HFFc6 (cell line): ENCODE results near the gene POLN. TPM values are rescaled to one million over a fixed set of nuclear protein-coding genes. Genes with fewer than 3 reads are reported as not detected.
"Not testable (repeated sequence)": the region's sequence is repeated elsewhere in the genome, so short reads cannot be mapped to it uniquely, and the experiment has no call there.

Source experiments
- DNase-seq: peaks from one replicate; pipeline ENCODE4 v3.0.0-alpha.2; 2018
- H3K27ac Mint-ChIP-seq: 2 replicates; pipeline ENCODE4 v1.8.0; 2020; ENCODE audit warnings: mild to moderate bottlenecking, mixed read lengths
- H3K27me3 Mint-ChIP-seq: 2 replicates; pipeline ENCODE4 v1.8.0; 2021; ENCODE audit warnings: mild to moderate bottlenecking, moderate library complexity, mixed read lengths; ENCODE audit not compliant: insufficient read depth
- H3K36me3 Mint-ChIP-seq: 2 replicates; pipeline ENCODE4 v1.8.0; 2021; ENCODE audit warnings: low read depth, mixed read lengths
- H3K4me1 Mint-ChIP-seq: 2 replicates; pipeline ENCODE4 v1.8.0; 2020; ENCODE audit warnings: low read depth, mixed read lengths
- H3K4me3 Mint-ChIP-seq: 2 replicates; pipeline ENCODE4 v1.8.0; 2020; ENCODE audit warnings: mild to moderate bottlenecking, moderate library complexity, mixed read lengths
- H3K9me3 Mint-ChIP-seq: 2 replicates; pipeline ENCODE4 v1.8.0; 2020; ENCODE audit warnings: mild to moderate bottlenecking, mixed read lengths
- CTCF ChIP-seq: fragments of 200-600 bp; sonication (generic); IDR thresholded peaks from 2 replicates; pipeline ENCODE4 v1.5.0; 2021; ENCODE audit warnings: antibody characterized with exemption, mild to moderate bottlenecking
- total RNA-seq, 6 experiments: library from RNA; stranded (reverse); fragmentation: NEBNext Ultra II Directional; extraction: Animal tissue kit (Norgen Biotek cat#: 25700); gene quantifications; 2 replicates in 1 of 6; 3 replicates in 5 of 6; pipeline ENCODE4 v1.2.3, GENCODE V29; 2021

The POLN gene
- total RNA-seq, 6 experiments from 2014 or later: 1.5 to 3.4 (median 2.2) TPM

- TF ChIP-seq CTCF: no peak
- Mint-ChIP-seq H3K27ac (no peak overlapping the region), H3K27me3 (peaks cover 20% of the 10 kb centered on the region), H3K9me3 (no peaks in the 10 kb centered on the region), H3K36me3 (no peaks in the 10 kb centered on the region), H3K4me1 (0 out of 2 replicates have a peak, but pooled peaks cover 7% of the 10 kb centered on the region), H3K4me3 (no peak overlapping the region)
- no peak for DNase-seq
Observed at GRCh38 chr4:2276581-2277325, 34.8 kb upstream of the POLN start.

- H3K27ac Mint-ChIP-seq: no peak overlapping the region
- TF ChIP-seq CTCF: no peak
- H3K27me3 Mint-ChIP-seq: peaks cover 18% of the 10 kb centered on the region
- 0 out of 2 replicates have a peak, but pooled peaks cover 7% of the 10 kb centered on the region for H3K4me1 Mint-ChIP-seq
- H3K36me3 Mint-ChIP-seq: no peaks in the 10 kb centered on the region
- no peak overlapping the region for H3K4me3 Mint-ChIP-seq
- DNase-seq: no peak
- no peaks in the 10 kb centered on the region for H3K9me3 Mint-ChIP-seq
Observed at GRCh38 chr4:2275546-2276251, 33.8 kb upstream of the POLN start.

- not testable (repeated sequence) for H3K9me3 Mint-ChIP-seq, H3K36me3 Mint-ChIP-seq, DNase-seq, H3K4me1 Mint-ChIP-seq, H3K27ac Mint-ChIP-seq, H3K4me3 Mint-ChIP-seq
- peaks cover 16% of the 10 kb centered on the region for H3K27me3 Mint-ChIP-seq
Observed at GRCh38 chr4:2275044-2275397, 33.1 kb upstream of the POLN start.

DNA sequence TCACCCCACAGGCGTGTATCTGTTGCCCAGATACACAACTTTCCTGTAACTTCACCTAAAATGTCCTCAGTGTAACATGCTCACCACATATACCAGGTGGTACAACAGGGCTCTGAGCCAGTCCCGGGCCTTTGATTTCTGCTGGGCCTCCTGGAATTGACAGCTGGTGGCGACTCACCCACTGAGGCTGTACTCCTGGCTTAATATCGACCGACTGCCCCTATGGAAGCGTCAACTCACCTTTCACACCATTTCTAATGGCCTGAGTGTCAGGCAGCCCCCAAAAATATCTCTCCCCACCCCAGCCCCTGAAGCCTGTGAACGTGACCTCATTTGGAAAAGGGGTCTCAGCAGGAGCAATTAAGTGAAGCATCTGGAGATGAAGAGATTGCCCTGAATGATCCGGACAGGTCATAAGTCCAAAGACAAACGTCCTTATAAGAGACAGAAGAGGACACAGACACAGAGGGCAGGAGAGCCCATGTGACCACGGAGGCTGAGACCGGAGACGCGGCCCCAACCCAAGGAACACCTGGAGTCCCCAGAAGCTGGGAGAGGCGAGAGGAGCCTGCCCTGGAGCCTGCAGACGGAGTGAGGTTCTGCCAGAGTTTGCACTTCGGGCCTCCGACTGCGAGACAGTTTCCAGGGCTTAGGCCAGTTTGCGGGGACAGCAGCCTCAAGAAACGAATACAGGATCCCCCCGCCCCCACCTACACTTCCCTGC lies 32.6 kb upstream of the POLN start:
- DNase-seq: no peak
- no peak overlapping the region for H3K27ac Mint-ChIP-seq
- TF ChIP-seq CTCF: no peak
- no peaks in the 10 kb centered on the region for H3K36me3 Mint-ChIP-seq
- peaks cover 16% of the 10 kb centered on the region for H3K27me3 Mint-ChIP-seq
- H3K9me3 Mint-ChIP-seq: no peaks in the 10 kb centered on the region
- H3K4me1 Mint-ChIP-seq: 0 out of 2 replicates have a peak, but pooled peaks cover 7% of the 10 kb centered on the region
- H3K4me3 Mint-ChIP-seq: no peak overlapping the region

- H3K4me3 Mint-ChIP-seq: no peak overlapping the region
- no peak for TF ChIP-seq CTCF
- H3K9me3 Mint-ChIP-seq: no peaks in the 10 kb centered on the region
- peaks cover 16% of the 10 kb centered on the region for H3K27me3 Mint-ChIP-seq
- H3K4me1 Mint-ChIP-seq: 0 out of 2 replicates have a peak, but pooled peaks cover 7% of the 10 kb centered on the region
- no peak for DNase-seq
- H3K36me3 Mint-ChIP-seq: no peaks in the 10 kb centered on the region
- no peak overlapping the region for H3K27ac Mint-ChIP-seq
Observed at GRCh38 chr4:2273657-2274319, 31.9 kb upstream of the POLN start.
